CD4-positive, alpha-beta T cell (primary cell): ENCODE data around the gene GRP. TPM values are rescaled to one million over a fixed set of nuclear protein-coding genes. Genes with fewer than 3 reads are reported as not detected.

ENCODE experiments used
- ATAC-seq: fragments of 200-7000 bp; cut with Tn5 transposase; one replicate; pipeline ENCODE4 v1.10.0; 2022; ENCODE audit warnings: mild to moderate bottlenecking; ENCODE audit not compliant: poor library complexity
- CTCF ChIA-PET: fragments of 350-600 bp; sonication (Branson Sonifier 250); formaldehyde crosslinking; loops from one replicate; lab custom pipeline; 2021; ENCODE audit warnings: antibody characterized with exemption, inconsistent platforms; lab: Charles Lee
- POLR2A ChIA-PET: fragments of 350-600 bp; sonication (Branson Sonifier 250); formaldehyde crosslinking; loops from one replicate; lab custom pipeline; 2021; ENCODE audit warnings: antibody characterized with exemption, inconsistent platforms; lab: Charles Lee
- DNase-seq, 14 experiments: peaks; one replicate each; pipeline ENCODE4 v3.0.0-alpha.2; 2013 to 2020; ENCODE audit warnings: mixed read lengths in 2 of 14
- H3K27ac ChIP-seq, 2 donors: one replicate each; pipeline versions ENCODE4 v1.5.1 to v1.7.0; 2013; ENCODE audit warnings: low read length in 2 of 2, low read depth in 1 of 2, mild to moderate bottlenecking in 1 of 2
- H3K27me3 ChIP-seq, 2 experiments: 1 replicate in 1 of 2; 2 replicates in 1 of 2; pipeline versions ENCODE4 v1.6.1 to v1.7.0; 2013; ENCODE audit warnings: low read length in 2 of 2, control low read depth in 1 of 2, mild to moderate bottlenecking in 1 of 2, moderate library complexity in 1 of 2; ENCODE audit not compliant: insufficient read depth in 2 of 2, control insufficient read depth in 1 of 2
- H3K36me3 ChIP-seq: one replicate; pipeline ENCODE4 v1.6.1; 2013; ENCODE audit warnings: low read length, control low read depth; ENCODE audit not compliant: insufficient read depth
- H3K4me1 ChIP-seq: one replicate; pipeline ENCODE4 v1.6.1; 2013; ENCODE audit warnings: low read length, control low read depth; ENCODE audit not compliant: insufficient read depth
- H3K4me3 ChIP-seq: one replicate; pipeline ENCODE4 v1.5.1; 2013; ENCODE audit warnings: mild to moderate bottlenecking, low read length, moderate library complexity
- H3K9me3 ChIP-seq, 2 experiments: 1 replicate in 1 of 2; 2 replicates in 1 of 2; pipeline versions ENCODE4 v1.6.1 to v1.7.0; 2013; ENCODE audit warnings: low read length in 2 of 2, mild to moderate bottlenecking in 2 of 2, control low read depth in 1 of 2, moderate library complexity in 1 of 2; ENCODE audit not compliant: control insufficient read depth in 1 of 2, insufficient read depth in 1 of 2
- H3K27ac Mint-ChIP-seq: one replicate; pipeline ENCODE4 v1.8.0; 2020; ENCODE audit warnings: mixed read lengths
- H3K27me3 Mint-ChIP-seq: one replicate; pipeline ENCODE4 v1.8.0; 2021; ENCODE audit warnings: mixed read lengths
- H3K36me3 Mint-ChIP-seq: one replicate; pipeline ENCODE4 v1.8.0; 2021; ENCODE audit warnings: low read depth, mixed read lengths
- H3K4me1 Mint-ChIP-seq: one replicate; pipeline ENCODE4 v1.8.0; 2021; ENCODE audit warnings: low read depth, mixed read lengths
- H3K4me3 Mint-ChIP-seq: one replicate; pipeline ENCODE4 v1.8.0; 2020; ENCODE audit warnings: mild to moderate bottlenecking, mixed read lengths
- H3K9me3 Mint-ChIP-seq: one replicate; pipeline ENCODE4 v1.8.0; 2020; ENCODE audit warnings: mixed read lengths
- CTCF ChIP-seq: fragments of 200-600 bp; IDR thresholded peaks from one replicate; pipeline ENCODE4 v1.8.0; 2022; ENCODE audit warnings: antibody characterized with exemption, mild to moderate bottlenecking
- intact Hi-C, 2 experiments: fragments of 100-400 bp; cut with DNase I in 1 of 2; cut with micrococcal nuclease in 1 of 2; formaldehyde crosslinking; loops; one replicate each; pipeline versions ENCODE4 v1.15.1 to v1.9.0; 2023 to 2025; cut with DNase I, micrococcal nuclease
- total RNA-seq, 174 experiments: library from RNA in 2 of 174; stranded (reverse) in 2 of 174; gene quantifications; one replicate each; pipeline ENCODE4 v1.2.3 and lab custom pipeline; 2021 to 2026

GRP gene
- total RNA-seq, 2 experiments from 2014 or later, result not detected

GRCh38 chr18:59266886-59267502, 47.0 kb downstream of the GRP start:
- H3K4me3 ChIP-seq, result no peak overlapping the region
- CTCF ChIA-PET, result no interaction called here
- no peaks in the 10 kb centered on the region for H3K36me3 Mint-ChIP-seq
- H3K27me3 Mint-ChIP-seq, result peaks cover 88% of the 10 kb centered on the region
- DNase-seq, result no peak
- peaks cover 0 to 37% of the 10 kb centered on the region in 2 experiments for H3K9me3 ChIP-seq
- peaks cover 78 to 91% of the 10 kb centered on the region in 2 experiments for H3K27me3 ChIP-seq
- peaks cover 28% of the 10 kb centered on the region for H3K4me1 ChIP-seq
- H3K9me3 Mint-ChIP-seq, result no peaks in the 10 kb centered on the region
- H3K4me3 Mint-ChIP-seq, result no peak overlapping the region
- no peaks in the 10 kb centered on the region for H3K36me3 ChIP-seq
- no peak for TF ChIP-seq CTCF
- H3K4me1 Mint-ChIP-seq, result peaks cover 50% of the 10 kb centered on the region
- no peak overlapping the region for H3K27ac Mint-ChIP-seq
- intact Hi-C loops, result no loop called here
- POLR2A ChIA-PET, result no interaction called here
- ATAC-seq, result no peak
- H3K27ac ChIP-seq, result no peak overlapping the region

GRCh38 chr18:59267503-59268126, 47.7 kb downstream of the GRP start:
- peaks cover 84 to 95% of the 10 kb centered on the region in 2 experiments for H3K27me3 ChIP-seq
- intact Hi-C loops, result no loop called here

GRCh38 chr18:59268127-59268720, 48.3 kb downstream of the GRP start:
- peaks cover 82 to 90% of the 10 kb centered on the region in 2 experiments for H3K27me3 ChIP-seq
- Mint-ChIP-seq H3K27ac (no peak overlapping the region), H3K9me3 (no peaks in the 10 kb centered on the region), H3K36me3 (no peaks in the 10 kb centered on the region), H3K4me3 (no peak overlapping the region), H3K4me1 (peaks cover 52% of the 10 kb centered on the region), H3K27me3 (peaks cover 78% of the 10 kb centered on the region)
- no peak for TF ChIP-seq CTCF
- H3K4me1 ChIP-seq, result peaks cover 39% of the 10 kb centered on the region
- intact Hi-C loops, result no loop called here
- ChIA-PET POLR2A (interaction anchor here (0.6 kb wide), 1 partner anchor 91 kb away, joined by 3 read pairs; the partner anchor contains the start of gene LMAN1), CTCF (no interaction called here)
- H3K4me3 ChIP-seq, result no peak overlapping the region
- H3K9me3 ChIP-seq, result peaks cover 0 to 38% of the 10 kb centered on the region in 2 experiments
- DNase-seq (no peak), ATAC-seq (no peak)
- no peak overlapping the region for H3K27ac ChIP-seq
- H3K36me3 ChIP-seq, result no peaks in the 10 kb centered on the region

More at GRCh38 chr18:59267503-59268126, 47.7 kb downstream of the GRP start:
- DNase-seq (no peak), ATAC-seq (no peak)
- no peaks in the 10 kb centered on the region for H3K36me3 Mint-ChIP-seq
- no peak overlapping the region for H3K27ac ChIP-seq
- ChIA-PET POLR2A (interaction anchor here (0.6 kb wide), 1 partner anchor 91 kb away, joined by 3 read pairs; the partner anchor contains the start of gene LMAN1), CTCF (no interaction called here)
- H3K9me3 ChIP-seq, result peaks cover 0 to 37% of the 10 kb centered on the region in 2 experiments
- no peaks in the 10 kb centered on the region for H3K9me3 Mint-ChIP-seq
- no peaks in the 10 kb centered on the region for H3K36me3 ChIP-seq
- no peak overlapping the region for H3K27ac Mint-ChIP-seq
- peaks cover 84% of the 10 kb centered on the region for H3K27me3 Mint-ChIP-seq
- TF ChIP-seq CTCF, result no peak
- peaks cover 34% of the 10 kb centered on the region for H3K4me1 ChIP-seq
- H3K4me1 Mint-ChIP-seq, result peaks cover 52% of the 10 kb centered on the region
- H3K4me3 ChIP-seq, result no peak overlapping the region
- H3K4me3 Mint-ChIP-seq, result no peak overlapping the region
